BE2C (cell line): ENCODE measurements around the gene ELFN1.

ENCODE experiments used
- DNase-seq: peaks from one replicate; pipeline ENCODE4 v3.0.0-alpha.2; 2020
- H3K27me3 ChIP-seq: fragments of 250-450 bp; sonication (Bioruptor Pico); 2 replicates; pipeline ENCODE4 v1.5.1; 2020; ENCODE audit warnings: mild to moderate bottlenecking
- H3K36me3 ChIP-seq: fragments of 250-450 bp; sonication (Bioruptor Pico); 2 replicates; pipeline ENCODE4 v1.5.1; 2020; ENCODE audit warnings: mild to moderate bottlenecking
- H3K4me1 ChIP-seq: fragments of 250-450 bp; sonication (Bioruptor Pico); 2 replicates; pipeline ENCODE4 v1.5.1; 2020
- H3K4me3 ChIP-seq: 2 replicates; pipeline ENCODE4 v1.5.1; 2011; ENCODE audit warnings: low read depth, low read length
- H3K9me3 ChIP-seq: fragments of 250-450 bp; sonication (Bioruptor Pico); 2 replicates; pipeline ENCODE4 v1.5.1; 2020
- TF ChIP-seq, protein P1 (sequence below): IDR thresholded peaks from 2 replicates; pipeline ENCODE4 v1.5.1; 2012; ENCODE audit warnings: mild to moderate bottlenecking, low read depth, low read length

ELFN1 gene

DNA sequence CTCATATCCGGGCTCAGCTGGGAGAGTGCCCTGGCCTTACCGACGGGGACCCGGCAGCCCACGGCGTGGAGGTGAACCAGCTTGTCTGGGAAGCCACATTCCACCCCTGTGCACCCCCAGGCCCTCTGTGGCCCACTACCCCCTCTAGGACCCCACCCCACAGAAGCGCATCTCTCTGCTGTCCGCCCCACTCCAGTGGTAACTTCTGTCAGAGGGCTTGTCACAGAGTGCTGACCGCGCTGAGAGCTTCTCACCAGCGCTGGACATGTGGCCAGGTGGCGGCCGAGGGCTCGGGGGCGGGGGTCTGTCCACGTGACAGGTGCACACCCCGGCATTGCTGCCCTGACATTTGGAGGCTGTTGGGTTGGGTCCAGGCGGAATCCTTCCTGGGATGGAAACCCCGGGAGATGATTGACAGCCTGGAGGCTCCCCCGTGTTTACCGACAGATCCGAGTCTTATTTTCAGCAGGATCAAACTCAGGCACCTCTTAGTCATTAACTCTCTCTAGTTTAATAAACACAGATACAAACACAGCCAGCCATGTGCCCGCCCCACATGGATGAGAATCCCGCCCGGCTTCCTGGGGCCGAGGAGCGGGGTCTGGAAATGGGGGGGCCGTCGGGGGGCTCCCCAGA is 5.1 kb downstream of the ELFN1 start:
- H3K4me3 ChIP-seq, result no peak overlapping the region
- DNase-seq, result no peak
- no peaks in the 10 kb centered on the region for H3K9me3 ChIP-seq
- TF ChIP-seq, protein P1, sequence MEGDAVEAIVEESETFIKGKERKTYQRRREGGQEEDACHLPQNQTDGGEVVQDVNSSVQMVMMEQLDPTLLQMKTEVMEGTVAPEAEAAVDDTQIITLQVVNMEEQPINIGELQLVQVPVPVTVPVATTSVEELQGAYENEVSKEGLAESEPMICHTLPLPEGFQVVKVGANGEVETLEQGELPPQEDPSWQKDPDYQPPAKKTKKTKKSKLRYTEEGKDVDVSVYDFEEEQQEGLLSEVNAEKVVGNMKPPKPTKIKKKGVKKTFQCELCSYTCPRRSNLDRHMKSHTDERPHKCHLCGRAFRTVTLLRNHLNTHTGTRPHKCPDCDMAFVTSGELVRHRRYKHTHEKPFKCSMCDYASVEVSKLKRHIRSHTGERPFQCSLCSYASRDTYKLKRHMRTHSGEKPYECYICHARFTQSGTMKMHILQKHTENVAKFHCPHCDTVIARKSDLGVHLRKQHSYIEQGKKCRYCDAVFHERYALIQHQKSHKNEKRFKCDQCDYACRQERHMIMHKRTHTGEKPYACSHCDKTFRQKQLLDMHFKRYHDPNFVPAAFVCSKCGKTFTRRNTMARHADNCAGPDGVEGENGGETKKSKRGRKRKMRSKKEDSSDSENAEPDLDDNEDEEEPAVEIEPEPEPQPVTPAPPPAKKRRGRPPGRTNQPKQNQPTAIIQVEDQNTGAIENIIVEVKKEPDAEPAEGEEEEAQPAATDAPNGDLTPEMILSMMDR, result no peak
- no peaks in the 10 kb centered on the region for H3K4me1 ChIP-seq
- H3K36me3 ChIP-seq, result no peaks in the 10 kb centered on the region
- peaks cover 51% of the 10 kb centered on the region for H3K27me3 ChIP-seq

DNA sequence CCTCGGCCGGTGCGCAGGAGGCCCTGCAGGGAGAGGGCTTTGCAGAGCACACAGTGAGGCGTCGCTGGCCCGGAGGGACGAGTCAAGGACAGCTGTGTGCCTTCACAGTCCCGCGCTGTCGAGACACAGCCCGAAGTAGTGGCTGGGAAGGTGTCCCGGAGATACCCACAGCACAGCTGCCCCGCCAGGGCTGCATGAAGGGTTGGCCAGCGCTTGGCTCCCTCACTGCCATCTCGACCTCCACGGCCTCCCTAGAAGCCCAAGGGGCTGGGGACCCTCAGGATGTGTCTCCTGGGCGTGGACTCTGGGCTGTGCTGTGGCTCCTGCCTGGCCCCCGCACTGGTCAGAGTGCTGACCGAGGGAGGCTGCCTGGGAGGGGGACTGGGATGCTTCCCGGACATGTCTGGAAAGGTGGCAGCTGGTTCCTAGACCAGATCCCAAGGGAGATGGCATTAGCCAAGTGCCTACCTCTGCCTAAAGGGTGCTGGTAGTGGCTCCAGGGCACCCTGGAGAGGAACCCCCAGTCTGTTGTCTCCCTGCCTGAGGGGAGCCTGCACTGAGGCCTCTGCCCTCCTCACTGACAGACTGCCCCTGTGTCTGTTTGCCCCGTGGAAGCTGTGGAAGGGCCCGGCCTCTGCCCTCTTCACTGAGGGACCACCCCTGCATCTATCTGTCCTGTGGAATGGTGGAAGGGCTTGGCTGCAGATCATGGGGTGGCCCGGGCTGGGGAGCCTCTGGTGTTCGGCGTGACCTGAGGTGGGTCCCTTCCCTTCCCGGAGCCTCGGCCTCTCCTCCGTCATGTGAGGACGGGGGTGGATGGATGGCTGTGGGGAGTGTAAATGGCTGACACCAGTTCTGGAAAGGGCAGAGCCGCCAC is 5.8 kb downstream of the ELFN1 start:
- Histone ChIP-seq H3K9me3 (no peaks in the 10 kb centered on the region), H3K27me3 (peaks cover 44% of the 10 kb centered on the region), H3K4me3 (no peak overlapping the region), H3K4me1 (no peaks in the 10 kb centered on the region), H3K36me3 (no peaks in the 10 kb centered on the region)
- no peak for DNase-seq
- TF ChIP-seq, protein P1, result no peak

DNA sequence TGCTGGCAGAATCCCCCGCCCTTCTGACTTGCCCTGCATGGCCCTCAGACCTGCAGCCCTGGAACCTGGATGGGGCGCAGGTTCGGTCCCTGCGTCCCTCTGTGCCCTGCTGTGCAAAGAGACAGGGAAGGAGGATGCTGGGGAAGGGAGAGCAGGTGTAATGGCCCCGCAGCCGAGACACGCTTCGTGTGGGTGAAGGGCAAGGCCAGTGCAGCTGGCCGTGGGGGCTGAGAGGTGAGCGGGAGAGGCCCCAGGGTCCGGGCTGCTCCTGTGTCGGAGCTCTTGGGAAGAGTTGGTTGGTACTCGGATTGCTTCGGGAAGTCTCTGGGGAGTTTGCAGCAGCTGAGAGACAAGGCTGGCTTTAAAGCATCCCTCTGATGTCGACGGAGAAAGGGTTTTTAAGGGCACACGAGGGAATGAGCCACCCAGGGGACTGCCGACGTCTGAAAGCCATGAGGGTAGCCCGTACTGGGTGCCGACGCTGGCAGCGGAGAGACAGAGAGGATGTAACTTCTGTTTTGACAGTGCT is 6.5 kb downstream of the ELFN1 start:
- Histone ChIP-seq H3K4me3 (no peak overlapping the region), H3K36me3 (no peaks in the 10 kb centered on the region), H3K9me3 (no peaks in the 10 kb centered on the region), H3K27me3 (peaks cover 37% of the 10 kb centered on the region), H3K4me1 (no peaks in the 10 kb centered on the region)
- TF ChIP-seq, protein P1, result no peak
- DNase-seq, result no peak

DNA sequence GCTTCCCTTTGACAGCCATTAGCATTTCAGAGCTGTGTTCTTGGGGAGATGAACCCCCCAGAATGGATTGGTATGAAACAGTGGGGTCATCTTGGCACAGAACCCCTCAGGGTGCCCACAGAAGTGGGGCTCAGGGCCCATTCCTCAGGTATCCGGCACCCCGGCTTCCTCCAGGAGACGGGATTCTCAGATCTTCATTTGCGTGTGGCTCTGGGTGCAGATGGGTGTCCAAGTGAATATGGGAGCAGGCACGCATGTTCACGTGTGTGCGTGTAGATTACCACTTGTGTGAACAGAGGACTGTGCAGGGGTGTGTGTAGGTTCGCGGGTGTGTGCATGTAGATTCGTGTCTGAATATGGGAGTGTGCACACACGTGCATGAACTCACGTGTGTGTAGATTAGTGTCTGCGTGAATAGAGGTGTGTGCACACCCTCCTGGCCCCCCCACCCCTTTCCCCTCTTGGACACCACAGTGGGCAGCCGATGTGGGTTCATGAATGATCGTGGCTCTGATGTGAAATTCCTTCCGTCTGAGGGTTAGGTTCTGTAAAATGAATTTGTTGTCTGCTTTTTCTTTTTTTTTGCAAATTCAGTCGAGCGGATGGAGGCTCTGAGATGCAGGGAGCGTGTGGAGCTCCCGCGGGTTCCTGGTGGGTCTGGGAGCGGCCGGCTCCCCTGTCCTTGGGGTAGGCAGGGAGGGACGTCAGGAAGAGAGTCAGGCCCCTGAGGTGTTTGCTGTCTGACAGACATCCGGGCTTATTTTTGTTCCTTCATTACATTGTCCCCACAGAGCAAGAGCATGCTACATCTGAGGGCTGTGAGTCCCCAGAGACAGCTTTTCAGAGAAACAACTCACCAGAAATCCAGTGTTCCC is 7.4 kb downstream of the ELFN1 start:
- no peaks in the 10 kb centered on the region for H3K36me3 ChIP-seq
- no peaks in the 10 kb centered on the region for H3K9me3 ChIP-seq
- DNase-seq, result no peak
- H3K27me3 ChIP-seq, result peaks cover 28% of the 10 kb centered on the region
- TF ChIP-seq, protein P1, result no peak
- no peak overlapping the region for H3K4me3 ChIP-seq
- H3K4me1 ChIP-seq, result no peaks in the 10 kb centered on the region

DNA sequence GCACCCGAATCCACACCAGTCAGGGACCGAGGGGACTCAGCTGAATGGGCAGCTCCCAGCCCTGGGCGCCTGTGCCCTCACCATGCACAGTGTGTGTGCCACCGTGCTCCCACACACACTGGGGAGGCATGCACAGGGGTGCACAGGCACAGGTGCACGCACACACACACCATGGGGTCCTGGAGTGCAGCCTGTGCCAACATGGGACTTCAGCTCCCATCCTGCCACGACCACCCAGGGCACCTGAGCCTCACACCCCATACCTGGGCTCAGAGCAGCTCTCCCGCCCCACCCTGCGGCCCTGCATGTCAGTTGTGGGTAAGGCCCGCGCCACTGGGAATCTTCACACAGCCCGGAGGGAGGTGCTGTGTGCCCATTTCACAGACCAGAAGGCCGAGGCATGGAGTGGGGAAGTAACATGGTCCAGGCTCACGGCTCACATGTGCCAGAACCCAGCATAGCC is 8.0 kb downstream of the ELFN1 start:
- Histone ChIP-seq H3K27me3 (peaks cover 26% of the 10 kb centered on the region), H3K36me3 (no peaks in the 10 kb centered on the region), H3K4me3 (no peak overlapping the region), H3K9me3 (no peaks in the 10 kb centered on the region), H3K4me1 (no peaks in the 10 kb centered on the region)
- TF ChIP-seq, protein P1, result no peak
- no peak for DNase-seq
